Measurements from ENCODE around the gene COPS8. TPM values are rescaled to one million over a fixed set of nuclear protein-coding genes. Genes with fewer than 3 reads are reported as not detected.

Gene COPS8
- total and polyA plus RNA-seq, 2 of the 8 experiments (the other 6 are each of a cell fraction or from before 2014, with no cell fraction given) = 59.3 to 67.5 TPM

GRCh38 chr2:237116431-237116830, 30.7 kb downstream of the COPS8 start (continued):
- no peak for TF ChIP-seq CHD7 (IDR thresholded peaks at IDR 0.05; ENCODE audit: insufficient replicate concordance, low read length)
- no peak for TF ChIP-seq SRF (IDR thresholded peaks at IDR 0.05; ENCODE audit: low read depth, low read length)

Measured in H1 (cell line).